GM21390 (cell line): Measurements from ENCODE around the gene LNP1.
"Not testable (repeated sequence)": the region's sequence is repeated elsewhere in the genome, so short reads cannot be mapped to it uniquely, and the experiment has no call there.

Experiments used
- ATAC-seq: cut with Tn5 transposase; IDR thresholded peaks from one replicate; pipeline ENCODE4 v1.9.1; 2021; ENCODE audit not compliant: unreplicated experiment

LNP1 gene

GRCh38 chr3:100471444-100471843 is 70.1 kb downstream of the LNP1 start:
- ATAC-seq, result no peak

- not testable (repeated sequence) for ATAC-seq
Measured at GRCh38 chr3:100477851-100478360, 76.6 kb downstream of the LNP1 start.

GRCh38 chr3:100478521-100478920 is 77.2 kb downstream of the LNP1 start:
- ATAC-seq, result not testable (repeated sequence)

- no peak for ATAC-seq
Measured at GRCh38 chr3:100480081-100480480, 78.7 kb downstream of the LNP1 start.

- no peak for ATAC-seq
Measured at GRCh38 chr3:100482176-100482575, 80.8 kb downstream of the LNP1 start.

- ATAC-seq, result no peak
Measured at GRCh38 chr3:100483529-100483928, 82.2 kb downstream of the LNP1 start.

- ATAC-seq, result no peak
Measured at GRCh38 chr3:100486808-100487207, 85.5 kb downstream of the LNP1 start.

GRCh38 chr3:100489118-100489517 is 87.8 kb downstream of the LNP1 start:
- ATAC-seq, result no peak

GRCh38 chr3:100492059-100493006 is 91.0 kb downstream of the LNP1 start, which contains the start of gene TMEM45A:
Gene TMEM45A, plus strand, starts transcription at chr3:100492619. Its CDS starts 62,593 bp downstream, at chr3:100555212.
- ATAC-seq, result peak; percentile 95

- peak; percentile 35 for ATAC-seq
Measured at GRCh38 chr3:100496711-100497261, 95.4 kb downstream of the LNP1 start.

- ATAC-seq, result no peak
Measured at GRCh38 chr3:100499651-100500050, 98.3 kb downstream of the LNP1 start.

GRCh38 chr3:100500320-100500880 is 99.1 kb downstream of the LNP1 start:
- ATAC-seq, result no peak

- ATAC-seq, result no peak
Measured at GRCh38 chr3:100503448-100503847, 102.1 kb downstream of the LNP1 start.
